SU-DHL-6 (cell line): ENCODE results near the gene NRG4.
"Not testable (repeated sequence)": the region's sequence is repeated elsewhere in the genome, so short reads cannot be mapped to it uniquely, and the experiment has no call there.

ENCODE experiments used
- H2AFZ ChIP-seq: fragments of 200-600 bp; sonication (generic); 2 replicates; pipeline ENCODE4 v1.6.1; 2014; ENCODE audit warnings: low read depth, mild to moderate bottlenecking, moderate library complexity, mixed read lengths, antibody characterized with exemption, low read length; ENCODE audit not compliant: severe bottlenecking
- H3F3A ChIP-seq: fragments of 200-600 bp; shearing (Covaris generic); 2 replicates; pipeline ENCODE4 v1.6.0; 2016; ENCODE audit warnings: antibody characterized with exemption, mild to moderate bottlenecking; ENCODE audit not compliant: insufficient read depth
- H3K27ac ChIP-seq: fragments of 200-600 bp; sonication (generic); 2 replicates; pipeline ENCODE4 v1.5.1; 2016; ENCODE audit warnings: low read depth, mild to moderate bottlenecking, low read length, moderate library complexity, mixed read lengths
- H3K27me3 ChIP-seq: fragments of 200-600 bp; sonication (generic), shearing (Covaris generic); 2 replicates; pipeline ENCODE4 v1.6.0; 2014; ENCODE audit warnings: mild to moderate bottlenecking, low read length
- H3K36me3 ChIP-seq: fragments of 200-600 bp; sonication (generic); 2 replicates; pipeline ENCODE4 v1.6.1; 2014; ENCODE audit warnings: mild to moderate bottlenecking, low read length, mixed read lengths
- H3K4me2 ChIP-seq: fragments of 300-600, 200-600 bp; shearing (Covaris generic), sonication (generic); 2 replicates; pipeline ENCODE4 v1.6.0; 2014; ENCODE audit warnings: low read length, low read depth, mild to moderate bottlenecking; ENCODE audit not compliant: poor library complexity, severe bottlenecking
- H3K4me3 ChIP-seq: fragments of 200-600 bp; sonication (generic); 2 replicates; pipeline ENCODE4 v1.5.1; 2014; ENCODE audit warnings: antibody characterized with exemption, low read length, mild to moderate bottlenecking, mixed read lengths; ENCODE audit not compliant: insufficient read depth, poor library complexity, severe bottlenecking
- H3K79me2 ChIP-seq: fragments of 200-600 bp; sonication (generic); 2 replicates; pipeline ENCODE4 v1.6.1; 2014; ENCODE audit warnings: mild to moderate bottlenecking, low read length, moderate library complexity; ENCODE audit not compliant: insufficient read depth
- H3K9ac ChIP-seq: fragments of 200-600 bp; sonication (generic); 2 replicates; pipeline ENCODE4 v1.7.0; 2014; ENCODE audit warnings: mild to moderate bottlenecking, low read length
- H3K9me2 ChIP-seq: fragments of 200-600 bp; sonication (generic); replicated peaks from 2 replicates; pipeline ENCODE4 v1.6.1; 2014; ENCODE audit warnings: low read length; ENCODE audit not compliant: insufficient read depth
- H3K9me3 ChIP-seq: fragments of 200-600 bp; sonication (generic); 2 replicates; pipeline ENCODE4 v1.6.1; 2014; ENCODE audit warnings: low read length, mixed read lengths; ENCODE audit not compliant: insufficient read depth
- H4K20me1 ChIP-seq: fragments of 200-600 bp; sonication (generic); 2 replicates; pipeline ENCODE4 v1.6.1; 2014; ENCODE audit warnings: low read depth, mild to moderate bottlenecking, antibody characterized with exemption, low read length, moderate library complexity, mixed read lengths
- EZH2phosphoT487 ChIP-seq: fragments of 200-600 bp; sonication (generic), shearing (Covaris generic); conservative IDR thresholded peaks from 2 replicates; pipeline ENCODE4 v1.6.1; 2018; ENCODE audit warnings: mild to moderate bottlenecking, antibody characterized with exemption, low read length, moderate library complexity, mixed read lengths
- TF ChIP-seq, protein P1 (sequence below): fragments of 200-600 bp; sonication (generic); IDR thresholded peaks from one replicate; pipeline ENCODE4 v1.5.1; 2017; ENCODE audit warnings: antibody characterized with exemption, mild to moderate bottlenecking, low read length, moderate library complexity; ENCODE audit not compliant: insufficient read depth, poor library complexity, severe bottlenecking

Gene NRG4

DNA sequence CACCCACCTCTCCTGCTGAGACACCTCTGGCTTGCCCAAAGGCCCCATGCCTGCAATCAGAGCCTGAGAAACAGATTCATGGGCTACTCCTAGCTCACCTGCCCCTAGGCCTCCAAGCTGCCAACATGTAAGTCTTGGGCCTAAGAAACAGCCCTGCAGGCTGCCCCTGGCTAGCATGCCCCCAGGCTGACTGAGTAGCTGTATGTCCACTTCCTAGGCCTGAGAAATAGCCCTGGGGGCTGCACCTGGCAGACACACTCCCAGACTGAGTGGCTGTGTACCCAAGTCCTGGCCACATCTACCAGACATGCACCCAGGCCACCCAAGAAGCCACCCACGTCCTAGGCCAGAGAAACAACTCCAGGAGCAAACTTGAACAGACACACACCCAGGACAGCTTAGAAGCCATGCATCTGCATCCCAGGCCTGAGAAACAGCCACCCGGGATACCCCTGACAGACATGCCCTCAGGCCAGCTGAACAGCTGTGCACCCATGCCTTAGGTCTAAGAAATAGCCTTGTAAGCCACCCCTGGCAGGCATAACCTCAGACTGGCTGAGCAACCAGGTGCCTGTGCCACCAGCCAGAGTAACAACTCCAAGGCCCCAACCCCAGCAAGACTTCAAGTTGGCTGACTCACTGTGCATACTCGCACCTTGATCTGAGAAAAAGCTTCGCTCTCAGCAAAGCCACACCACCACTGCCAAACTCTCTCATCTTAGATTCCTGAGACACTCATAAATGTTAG is 12.0 kb upstream of the NRG4 start:
- Histone ChIP-seq H3K27me3 (no peaks in the 10 kb centered on the region), H2AFZ (no peak overlapping the region), H3K27ac (no peak overlapping the region), H3K79me2 (no peaks in the 10 kb centered on the region), H3K9me3 (peaks cover 19% of the 10 kb centered on the region; the same call in 1 of the 2 replicates), H3K36me3 (no peaks in the 10 kb centered on the region), H3K9me2 (no peaks in the 10 kb centered on the region), H3F3A (no peaks in the 10 kb centered on the region), H3K9ac (no peak overlapping the region), H3K4me2 (no peak overlapping the region), H4K20me1 (no peaks in the 10 kb centered on the region), H3K4me3 (no peak overlapping the region)
- TF ChIP-seq, protein P1, sequence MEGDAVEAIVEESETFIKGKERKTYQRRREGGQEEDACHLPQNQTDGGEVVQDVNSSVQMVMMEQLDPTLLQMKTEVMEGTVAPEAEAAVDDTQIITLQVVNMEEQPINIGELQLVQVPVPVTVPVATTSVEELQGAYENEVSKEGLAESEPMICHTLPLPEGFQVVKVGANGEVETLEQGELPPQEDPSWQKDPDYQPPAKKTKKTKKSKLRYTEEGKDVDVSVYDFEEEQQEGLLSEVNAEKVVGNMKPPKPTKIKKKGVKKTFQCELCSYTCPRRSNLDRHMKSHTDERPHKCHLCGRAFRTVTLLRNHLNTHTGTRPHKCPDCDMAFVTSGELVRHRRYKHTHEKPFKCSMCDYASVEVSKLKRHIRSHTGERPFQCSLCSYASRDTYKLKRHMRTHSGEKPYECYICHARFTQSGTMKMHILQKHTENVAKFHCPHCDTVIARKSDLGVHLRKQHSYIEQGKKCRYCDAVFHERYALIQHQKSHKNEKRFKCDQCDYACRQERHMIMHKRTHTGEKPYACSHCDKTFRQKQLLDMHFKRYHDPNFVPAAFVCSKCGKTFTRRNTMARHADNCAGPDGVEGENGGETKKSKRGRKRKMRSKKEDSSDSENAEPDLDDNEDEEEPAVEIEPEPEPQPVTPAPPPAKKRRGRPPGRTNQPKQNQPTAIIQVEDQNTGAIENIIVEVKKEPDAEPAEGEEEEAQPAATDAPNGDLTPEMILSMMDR, result no peak
- no peak for TF ChIP-seq EZH2phosphoT487

DNA sequence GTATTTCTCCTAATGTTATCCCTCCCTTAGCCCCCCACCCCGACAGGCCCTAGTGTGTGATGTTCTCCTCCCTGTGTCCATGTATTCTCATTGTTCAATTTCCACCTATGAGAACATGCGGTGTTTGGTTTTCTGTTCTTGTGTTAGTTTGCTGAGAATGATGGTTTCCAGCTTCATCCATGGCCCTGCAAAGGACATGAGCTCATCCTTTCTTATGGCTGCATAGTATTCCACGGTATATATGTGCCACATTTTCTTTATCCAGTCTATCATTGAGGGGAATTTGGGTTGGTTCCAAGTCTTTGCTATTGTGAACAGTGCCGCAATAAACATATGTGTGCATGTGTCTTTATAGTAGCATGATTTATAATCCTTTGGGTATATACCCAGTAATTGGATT is 1.2 kb upstream of the NRG4 start:
- H3K9ac ChIP-seq, H3F3A ChIP-seq, H3K4me2 ChIP-seq, H3K27ac ChIP-seq, H3K4me3 ChIP-seq, H4K20me1 ChIP-seq, H2AFZ ChIP-seq, H3K27me3 ChIP-seq, H3K79me2 ChIP-seq, H3K36me3 ChIP-seq, H3K9me3 ChIP-seq, H3K9me2 ChIP-seq: not testable (repeated sequence)

DNA sequence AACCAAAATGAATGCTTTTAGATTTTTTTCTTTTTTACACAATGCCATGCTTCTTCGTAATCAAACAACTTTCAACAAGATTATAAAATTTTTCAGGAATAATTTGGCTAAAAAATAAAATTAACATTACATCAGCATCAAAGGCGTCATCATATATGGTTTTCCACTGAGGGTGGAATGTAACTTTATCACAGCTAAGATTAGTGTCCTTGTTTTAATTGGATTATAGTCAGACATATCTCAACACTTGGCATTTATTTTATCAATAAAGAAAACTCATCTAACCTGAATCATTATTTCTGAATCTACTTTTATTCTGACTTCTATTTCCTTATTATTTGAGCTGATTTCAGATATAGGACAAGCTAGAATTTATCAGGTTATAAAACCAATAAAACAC is 1.6 kb downstream of the NRG4 start:
- H4K20me1 ChIP-seq, result no peaks in the 10 kb centered on the region
- no peak overlapping the region for H3K9ac ChIP-seq
- no peaks in the 10 kb centered on the region for H3K9me2 ChIP-seq
- H3K36me3 ChIP-seq, result no peaks in the 10 kb centered on the region
- H3K27me3 ChIP-seq, result no peaks in the 10 kb centered on the region
- no peaks in the 10 kb centered on the region for H3K79me2 ChIP-seq
- no peak overlapping the region for H3K4me2 ChIP-seq
- no peaks in the 10 kb centered on the region for H3F3A ChIP-seq
- no peak for TF ChIP-seq EZH2phosphoT487
- TF ChIP-seq, protein P1, result no peak
- no peak overlapping the region for H3K4me3 ChIP-seq
- no peaks in the 10 kb centered on the region for H3K9me3 ChIP-seq
- no peak overlapping the region for H3K27ac ChIP-seq
- H2AFZ ChIP-seq, result no peak overlapping the region

DNA sequence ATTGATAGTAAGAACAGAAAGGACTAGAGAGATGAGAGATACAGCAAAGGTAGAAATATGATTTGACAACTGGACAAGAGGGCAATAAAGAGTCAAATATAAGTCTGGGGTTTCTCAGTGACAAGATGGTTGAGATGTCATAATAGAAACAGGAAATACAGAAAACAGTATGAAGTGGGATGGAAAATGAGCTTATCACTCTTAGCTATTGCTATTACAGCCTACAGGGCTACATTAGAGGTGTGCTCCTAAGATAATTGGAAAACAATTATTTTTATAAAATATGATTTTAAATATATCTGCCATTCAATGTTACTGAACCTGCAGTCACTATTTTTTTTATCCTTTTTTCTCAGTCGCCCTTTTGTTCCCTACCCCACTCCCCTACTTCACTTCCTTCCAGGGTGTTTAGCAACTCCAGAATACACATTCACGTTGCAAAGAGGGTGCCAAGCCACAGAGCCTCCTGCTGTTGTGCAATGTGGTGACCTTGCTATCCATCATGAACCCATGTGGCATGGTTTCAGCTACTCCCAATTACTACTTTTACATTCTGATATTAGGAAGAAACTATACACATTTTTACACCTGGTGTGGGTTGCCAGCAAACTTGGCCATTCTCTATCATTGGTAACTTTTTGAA is 6.0 kb downstream of the NRG4 start:
- Histone ChIP-seq H3K27ac (no peak overlapping the region), H3K4me3 (no peak overlapping the region), H3K27me3 (no peaks in the 10 kb centered on the region)

More for the DNA sequence above, 6.0 kb downstream of the NRG4 start:
- H3K4me2 ChIP-seq, result no peak overlapping the region
- no peaks in the 10 kb centered on the region for H3K9me3 ChIP-seq
- H3K9ac ChIP-seq, result no peak overlapping the region
- H4K20me1 ChIP-seq, result no peaks in the 10 kb centered on the region
- no peaks in the 10 kb centered on the region for H3F3A ChIP-seq
- no peaks in the 10 kb centered on the region for H3K36me3 ChIP-seq
- TF ChIP-seq, protein P1, result no peak
- no peak for TF ChIP-seq EZH2phosphoT487
- no peaks in the 10 kb centered on the region for H3K9me2 ChIP-seq
- no peak overlapping the region for H2AFZ ChIP-seq
- no peaks in the 10 kb centered on the region for H3K79me2 ChIP-seq
